NCI-H82 treated with DMSO at 0.1 percent for 48 hours (cell line): ENCODE data around the gene LRRC61.

Experiments
- DNase-seq: peaks from one replicate; lab custom pipeline; 2025; ENCODE audit not compliant: unreplicated experiment; lab: John Stamatoyannopoulos, UW

LRRC61 gene

DNA sequence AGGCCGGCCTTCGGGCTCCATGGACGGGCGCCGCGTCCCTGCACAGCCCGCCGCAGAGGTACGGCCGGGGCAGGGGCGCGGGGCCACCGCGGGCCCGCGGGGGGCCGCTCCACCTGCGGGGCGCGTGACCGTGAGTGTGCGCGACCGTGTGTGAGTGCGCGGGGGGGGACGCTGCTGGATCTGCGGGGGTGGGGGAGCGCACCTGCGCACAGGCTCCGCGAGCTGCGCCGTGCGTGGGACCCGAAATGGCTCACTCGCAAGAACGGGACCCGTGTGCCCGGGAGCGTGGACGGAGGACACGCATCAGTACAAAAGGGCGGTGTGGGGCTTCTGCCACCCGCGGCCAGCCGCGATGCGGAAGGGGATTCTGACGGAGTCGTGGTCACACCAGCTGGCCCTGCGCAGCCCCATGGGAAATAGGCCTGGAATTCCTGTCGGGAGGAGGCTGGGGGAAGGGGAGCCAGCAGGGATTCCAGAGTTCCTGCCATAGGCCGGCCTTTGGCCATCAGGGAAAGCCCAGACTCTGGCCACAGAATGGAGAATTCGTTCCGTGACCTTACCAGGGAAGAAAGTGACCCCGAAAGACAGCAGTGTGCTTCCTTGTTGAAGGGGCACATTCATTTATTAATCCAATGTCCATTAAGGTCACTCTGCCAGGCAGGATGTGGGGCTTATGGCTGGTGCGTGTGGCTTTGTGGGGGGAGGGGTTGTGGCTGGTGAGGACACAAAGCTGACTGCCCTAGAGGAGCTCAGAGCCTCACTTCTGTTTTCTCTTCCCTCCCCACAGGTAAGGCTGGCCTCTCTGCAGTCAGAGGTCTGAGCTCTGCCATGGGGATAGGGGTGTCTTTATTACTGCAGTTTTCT is 46.0 kb downstream of the LRRC61 start:
- DNase-seq = peak; percentile 59

GRCh38 chr7:150369748-150370501 is 46.8 kb downstream of the LRRC61 start:
- DNase-seq = no peak

DNA sequence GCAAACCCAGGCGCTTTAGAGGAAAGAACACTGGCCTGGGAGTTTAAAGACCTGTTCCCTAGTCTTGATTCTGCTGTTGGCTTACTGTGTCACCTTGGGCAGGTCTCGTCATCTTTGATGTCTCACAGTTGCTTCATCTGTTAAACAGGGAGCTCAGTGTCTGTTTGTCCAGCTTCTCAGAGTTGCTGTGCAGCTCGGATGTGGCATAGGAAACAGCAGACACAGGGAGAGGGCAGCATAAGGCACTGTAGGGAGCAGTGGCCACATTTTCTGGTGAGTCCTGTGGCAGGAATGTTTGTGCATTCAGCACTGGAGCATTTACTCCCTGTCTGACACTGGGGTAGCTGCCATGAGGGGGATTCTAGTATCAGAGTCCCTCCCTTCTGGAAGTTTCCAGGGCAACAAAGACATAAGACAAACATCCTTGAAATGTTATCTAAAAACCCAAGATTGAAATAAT is 47.5 kb downstream of the LRRC61 start:
- no peak for DNase-seq

DNA sequence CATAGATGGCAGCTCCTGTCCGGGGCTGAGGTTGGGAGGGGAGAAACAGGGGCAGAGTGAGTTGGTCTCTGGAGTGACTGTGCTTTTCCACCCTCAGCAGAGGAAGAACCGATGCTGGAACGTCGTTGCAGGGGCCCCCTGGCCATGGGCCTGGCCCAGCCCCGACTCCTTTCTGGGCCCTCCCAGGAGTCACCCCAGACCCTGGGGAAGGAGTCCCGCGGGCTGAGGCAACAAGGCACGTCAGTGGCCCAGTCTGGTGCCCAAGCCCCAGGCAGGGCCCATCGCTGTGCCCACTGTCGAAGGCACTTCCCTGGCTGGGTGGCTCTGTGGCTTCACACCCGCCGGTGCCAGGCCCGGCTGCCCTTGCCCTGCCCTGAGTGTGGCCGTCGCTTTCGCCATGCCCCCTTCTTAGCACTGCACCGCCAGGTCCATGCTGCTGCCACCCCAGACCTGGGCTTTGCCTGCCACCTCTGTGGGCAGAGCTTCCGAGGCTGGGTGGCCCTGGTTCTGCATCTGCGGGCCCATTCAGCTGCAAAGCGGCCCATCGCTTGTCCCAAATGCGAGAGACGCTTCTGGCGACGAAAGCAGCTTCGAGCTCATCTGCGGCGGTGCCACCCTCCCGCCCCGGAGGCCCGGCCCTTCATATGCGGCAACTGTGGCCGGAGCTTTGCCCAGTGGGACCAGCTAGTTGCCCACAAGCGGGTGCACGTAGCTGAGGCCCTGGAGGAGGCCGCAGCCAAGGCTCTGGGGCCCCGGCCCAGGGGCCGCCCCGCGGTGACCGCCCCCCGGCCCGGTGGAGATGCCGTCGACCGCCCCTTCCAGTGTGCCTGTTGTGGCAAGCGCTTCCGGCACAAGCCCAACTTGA is 48.2 kb downstream of the LRRC61 start:
- no peak for DNase-seq

DNA sequence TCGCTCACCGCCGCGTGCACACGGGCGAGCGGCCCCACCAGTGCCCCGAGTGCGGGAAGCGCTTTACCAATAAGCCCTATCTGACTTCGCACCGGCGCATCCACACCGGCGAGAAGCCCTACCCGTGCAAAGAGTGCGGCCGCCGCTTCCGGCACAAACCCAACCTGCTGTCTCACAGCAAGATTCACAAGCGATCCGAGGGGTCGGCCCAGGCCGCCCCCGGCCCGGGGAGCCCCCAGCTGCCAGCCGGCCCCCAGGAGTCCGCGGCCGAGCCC is 48.8 kb downstream of the LRRC61 start:
- DNase-seq = no peak

- no peak for DNase-seq
Observed at GRCh38 chr7:150372271-150373048, 49.3 kb downstream of the LRRC61 start.

DNA sequence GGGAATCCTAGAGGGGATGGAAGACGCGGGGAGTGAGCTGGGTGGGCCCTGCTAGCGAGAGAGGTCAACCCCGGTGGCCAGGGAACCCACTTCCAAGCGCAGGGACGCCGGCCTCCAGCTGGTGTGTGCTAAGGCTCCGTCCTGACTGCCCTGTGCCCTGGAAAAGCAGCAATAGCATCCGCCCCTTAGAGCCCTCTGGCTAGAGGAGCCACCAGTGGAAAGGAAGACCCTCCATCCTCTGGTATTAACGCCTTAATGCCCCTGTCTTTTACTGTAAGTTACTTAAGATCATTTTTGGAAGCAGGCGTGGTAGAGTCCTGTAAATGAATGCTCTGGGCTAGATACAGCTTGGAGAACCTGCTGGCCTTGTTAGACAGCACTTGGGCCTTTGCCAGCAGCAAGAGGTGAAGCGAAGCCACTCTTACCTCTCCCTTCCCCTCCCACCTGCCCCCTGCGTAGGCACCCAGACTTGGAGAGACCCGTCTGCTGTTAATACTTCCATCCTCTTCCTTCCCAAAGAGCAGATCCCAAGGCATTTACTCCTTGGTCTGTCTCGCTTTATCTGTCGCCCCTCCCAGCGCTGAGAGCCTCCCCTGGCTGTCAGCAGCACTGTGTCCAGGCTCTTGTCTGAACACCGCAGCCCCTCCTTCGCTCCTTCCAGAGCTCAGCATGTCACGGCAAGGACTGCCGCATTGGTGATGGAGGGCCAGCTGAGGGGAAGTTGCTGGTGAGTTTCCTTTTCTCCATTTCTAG is 50.1 kb downstream of the LRRC61 start:
- DNase-seq = no peak

- no peak for DNase-seq
Observed at GRCh38 chr7:150374026-150374425, 50.9 kb downstream of the LRRC61 start.

- no peak for DNase-seq
Observed at GRCh38 chr7:150374472-150374871, 51.3 kb downstream of the LRRC61 start.

DNA sequence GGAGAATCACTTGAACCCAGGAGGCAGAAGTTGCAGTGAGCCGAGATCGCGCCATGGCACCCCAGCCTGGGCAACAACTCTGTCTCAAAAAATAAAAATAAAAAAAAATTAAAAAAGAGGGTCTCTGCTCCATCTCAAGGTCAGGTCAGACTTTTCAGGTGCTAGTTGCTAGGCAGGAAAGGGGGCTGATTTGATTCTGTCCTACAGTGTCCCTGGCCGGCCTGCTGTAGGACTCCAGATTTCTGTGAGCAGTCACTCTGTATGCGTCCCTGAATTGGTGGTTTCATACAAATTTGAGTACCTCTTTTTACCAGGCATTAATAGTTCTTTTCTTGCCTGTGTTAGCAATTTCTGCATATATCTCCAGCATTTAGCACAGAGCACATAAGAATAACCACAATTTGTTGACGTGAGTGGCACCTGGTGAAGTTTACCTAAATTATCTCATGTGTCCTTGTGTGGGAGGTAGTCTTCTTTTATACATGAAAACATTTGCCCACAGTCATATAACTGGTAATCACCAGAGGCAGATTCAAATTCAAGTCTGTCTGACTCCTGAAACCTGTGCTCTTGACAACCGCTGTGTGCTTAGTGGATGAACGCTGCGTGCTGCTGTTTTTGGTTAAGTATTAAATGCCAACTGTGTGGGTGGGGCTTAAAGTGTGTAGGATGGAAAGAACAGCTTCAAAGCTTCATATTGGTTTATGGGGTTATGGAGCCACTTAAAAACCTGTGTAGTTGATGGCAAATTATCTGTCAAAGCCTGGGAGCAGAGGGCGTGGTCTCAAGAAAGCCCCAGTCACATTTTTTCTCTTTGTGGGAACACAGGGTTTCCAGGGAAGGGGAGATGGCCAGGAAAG is 52.7 kb downstream of the LRRC61 start:
- DNase-seq = no peak

GRCh38 chr7:150376560-150376959 is 53.4 kb downstream of the LRRC61 start:
- no peak for DNase-seq

DNA sequence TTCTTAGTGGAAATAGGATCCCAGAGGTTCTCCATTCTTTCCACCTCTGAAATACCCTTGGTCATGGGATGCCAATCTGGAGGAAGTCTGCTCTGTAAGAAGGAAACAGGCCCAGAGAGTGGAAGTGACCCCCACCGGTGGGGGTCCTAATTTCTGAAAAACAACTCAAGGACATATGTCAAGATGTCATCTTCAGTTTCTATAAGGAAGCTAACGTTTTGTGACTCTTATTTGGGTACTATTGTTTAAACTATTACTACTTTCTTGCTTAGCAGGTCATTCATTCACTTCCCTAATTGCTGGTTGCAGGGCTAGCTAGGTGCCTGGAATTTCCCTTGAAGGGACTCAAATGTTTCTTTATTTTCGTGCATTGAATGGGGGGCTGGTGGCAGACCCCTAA is 54.0 kb downstream of the LRRC61 start:
- DNase-seq = no peak

GRCh38 chr7:150377635-150378034 is 54.5 kb downstream of the LRRC61 start:
- no peak for DNase-seq

DNA sequence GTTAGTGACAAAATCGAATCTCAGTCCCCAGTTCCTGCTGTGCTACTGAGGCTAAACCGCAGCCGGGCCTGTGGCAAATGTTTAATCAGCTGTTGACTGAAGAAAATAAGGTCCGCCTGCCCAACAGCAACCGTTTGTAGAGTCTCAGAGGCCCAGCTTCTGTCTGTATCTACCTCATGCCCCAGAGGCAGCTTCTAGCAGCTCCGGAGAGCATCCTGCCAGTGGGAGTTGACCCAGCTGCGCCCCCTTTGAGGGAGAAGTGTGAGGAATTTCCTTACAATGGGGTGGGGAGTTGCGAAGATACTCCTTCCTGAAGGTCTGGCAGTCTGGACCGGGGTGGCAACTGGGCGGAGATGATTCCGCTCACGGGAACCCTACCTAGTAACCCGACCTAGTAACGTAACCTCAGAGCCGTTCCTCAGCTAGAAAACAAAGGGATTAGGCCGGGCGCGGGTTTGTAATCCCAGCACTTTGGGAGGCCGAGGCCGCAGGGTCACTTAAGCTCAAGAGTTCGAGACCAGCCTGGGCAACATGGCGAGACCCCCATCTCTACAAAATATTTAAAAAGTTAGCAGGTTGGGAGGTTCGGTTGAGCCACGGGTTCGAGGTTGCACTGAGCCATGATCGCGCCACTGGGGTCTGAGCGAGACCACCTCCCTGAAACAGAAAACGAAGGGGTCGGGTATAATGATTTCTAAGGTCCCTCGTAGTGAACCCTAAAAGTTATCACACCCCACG is 55.1 kb downstream of the LRRC61 start:
- peak; percentile 79 for DNase-seq

DNA sequence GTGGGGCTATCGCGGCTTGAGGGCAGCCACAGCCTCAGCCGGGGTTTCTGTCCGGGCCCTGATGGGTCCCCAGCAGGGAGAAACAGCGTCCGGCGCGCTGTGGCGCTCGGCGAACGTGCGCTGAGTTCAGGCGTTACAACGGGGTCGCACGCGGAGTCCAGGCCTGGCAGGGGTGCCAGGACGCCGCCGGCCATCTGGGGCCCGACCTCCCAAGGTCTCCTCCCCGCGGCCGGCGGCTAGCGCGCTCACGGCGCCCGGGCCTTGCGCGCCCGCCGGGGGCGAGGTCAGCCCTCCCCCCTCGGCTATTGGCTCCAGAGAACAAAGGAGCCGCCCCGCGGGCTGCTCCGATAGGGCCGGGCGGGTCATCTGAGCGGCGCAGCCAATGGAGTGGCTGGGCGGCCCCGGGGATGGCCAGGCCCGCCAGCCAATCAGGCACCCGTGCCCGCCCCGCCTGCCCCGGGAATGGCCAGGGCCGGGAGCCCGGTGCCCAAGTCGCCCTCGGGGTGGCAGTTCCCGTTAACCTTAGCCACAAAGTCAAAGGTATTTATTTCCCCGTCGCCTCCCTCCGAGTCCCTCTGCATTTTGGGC is 55.8 kb downstream of the LRRC61 start, which contains the start of gene ZNF775:
Gene ZNF775 (plus strand): TSS at position 478 of the 588 bp plus-strand sequence. CDS start 9,141 bp downstream, outside the sequence.
- DNase-seq = peak; percentile 85

DNA sequence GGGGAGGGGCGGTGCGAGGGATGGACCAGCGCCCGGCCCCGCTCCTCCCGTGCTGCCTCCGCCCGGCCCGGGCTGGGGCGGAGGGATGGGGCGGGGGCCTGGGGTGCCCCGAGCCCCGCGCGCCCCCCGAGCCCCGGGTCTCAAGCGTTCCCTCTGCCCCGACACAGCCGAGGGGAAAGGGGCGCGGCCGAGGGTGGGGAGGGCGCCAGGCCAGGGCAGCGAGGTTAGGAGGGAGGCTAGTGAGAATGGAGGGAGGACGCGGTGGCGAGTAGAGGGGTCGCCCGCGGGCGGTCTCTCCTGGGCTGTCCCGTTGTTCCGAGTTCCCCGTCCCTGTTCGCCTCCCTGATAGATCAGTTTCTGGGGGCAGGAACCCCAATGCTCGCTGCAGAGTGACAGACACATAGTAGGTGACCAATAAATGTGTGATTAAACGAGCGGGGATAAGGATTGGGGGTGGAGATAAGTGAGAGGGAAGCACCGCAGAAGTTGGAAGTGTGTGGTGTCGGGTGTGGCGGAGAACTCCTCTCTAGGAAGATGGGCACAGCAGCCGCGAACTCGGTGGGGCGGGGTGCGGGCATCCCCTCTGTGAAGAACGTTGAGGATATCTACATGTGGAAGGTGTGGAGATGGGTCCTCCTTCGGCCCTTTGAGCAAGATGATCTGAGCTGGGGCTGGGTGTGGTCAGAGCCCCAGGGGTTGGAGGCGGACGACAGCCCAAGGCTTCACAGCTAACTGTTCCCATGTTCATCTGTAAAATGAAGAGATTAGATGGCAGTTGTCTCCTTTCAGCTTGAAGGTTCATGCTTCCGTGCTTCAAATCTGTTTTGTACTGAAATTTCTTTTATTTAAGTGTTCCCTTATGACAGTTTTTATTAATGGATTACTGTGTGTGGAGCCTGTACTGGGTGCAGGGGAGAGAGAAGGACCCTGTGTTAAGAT is 56.6 kb downstream of the LRRC61 start:
- no peak for DNase-seq

GRCh38 chr7:150380463-150380862 is 57.3 kb downstream of the LRRC61 start:
- no peak for DNase-seq
